Astrocyte (in vitro differentiated cells and primary cell): ENCODE data around the gene BMS1.

Experiments used
- CTCF ChIP-seq: IDR thresholded peaks from 2 replicates; pipeline ENCODE4 v1.5.1; 2011; ENCODE audit warnings: low read depth, mild to moderate bottlenecking, inconsistent platforms, low read length, moderate library complexity; ENCODE audit not compliant: insufficient read depth
- EZH2 ChIP-seq: IDR thresholded peaks from 2 replicates; pipeline ENCODE4 v1.6.1; 2012; ENCODE audit warnings: mild to moderate bottlenecking, low read length, inconsistent platforms; ENCODE audit not compliant: insufficient read depth

- TF ChIP-seq CTCF = no peak
- no peak for TF ChIP-seq EZH2
Measured at GRCh38 chr10:42768581-42769152, 13.9 kb upstream of the BMS1 start.
